Upper lobe of left lung (tissue), 6 donors: ENCODE data around the gene DPYD. TPM values are rescaled to one million over a fixed set of nuclear protein-coding genes. Genes with fewer than 3 reads are reported as not detected.

ENCODE experiments used
- ATAC-seq, 2 donors: fragments of 200-7000 bp; cut with Tn5 transposase; one replicate each; pipeline ENCODE4 v1.9.1; 2022; ENCODE audit warnings: mild to moderate bottlenecking in 2 of 2, moderate library complexity in 2 of 2; ENCODE audit not compliant: low FRiP score in 2 of 2
- DNase-seq, 2 donors: peaks; one replicate each; pipeline ENCODE4 v3.0.0-alpha.2; 2019 to 2020
- H3K27ac ChIP-seq, 4 donors: fragments of 200-600 bp; sonication (generic); one replicate each; pipeline ENCODE4 v1.5.1; 2016 to 2019
- H3K27me3 ChIP-seq, 4 donors: fragments of 200-600 bp; sonication (generic); one replicate each; pipeline ENCODE4 v1.5.1; 2017 to 2019
- H3K36me3 ChIP-seq, 4 donors: fragments of 200-600 bp; sonication (generic); one replicate each; pipeline ENCODE4 v1.5.1; 2016 to 2019
- H3K4me1 ChIP-seq, 4 donors: fragments of 200-600 bp; sonication (generic); one replicate each; pipeline ENCODE4 v1.5.1; 2018 to 2019
- H3K4me3 ChIP-seq, 4 donors: fragments of 200-600 bp; sonication (generic); one replicate each; pipeline ENCODE4 v1.5.1; 2017 to 2019; ENCODE audit warnings: mild to moderate bottlenecking in 2 of 4, moderate library complexity in 1 of 4
- H3K9me3 ChIP-seq, 4 donors: fragments of 200-600 bp; sonication (generic); one replicate each; pipeline ENCODE4 v1.5.1; 2018 to 2019
- CTCF ChIP-seq, 6 experiments: fragments of 450-650 bp in 4 of 6; fragments of 200-600 bp in 2 of 6; sonication (generic) in 2 of 6; IDR thresholded peaks; one replicate each; pipeline ENCODE4 v1.5.1; 2016 to 2019; ENCODE audit warnings: antibody characterized with exemption in 6 of 6
- EP300 ChIP-seq, 4 donors: sonication (generic); formaldehyde crosslinking; IDR thresholded peaks; one replicate each; pipeline ENCODE4 v1.5.1; 2017; ENCODE audit warnings: antibody characterized with exemption in 4 of 4, control low read depth in 2 of 4
- POLR2A ChIP-seq, 4 donors: fragments of 450-650 bp; IDR thresholded peaks; one replicate each; pipeline ENCODE4 v1.5.1; 2016 to 2017; ENCODE audit warnings: antibody characterized with exemption in 4 of 4, mild to moderate bottlenecking in 2 of 4
- POLR2AphosphoS5 ChIP-seq, 2 donors: sonication (generic); formaldehyde crosslinking; IDR thresholded peaks; one replicate each; pipeline ENCODE4 v1.5.1; 2017; ENCODE audit warnings: antibody characterized with exemption in 2 of 2
- WGBS, 2 donors: methylation state at CpG; one replicate each; pipeline ENCODE4 v1.1.5; 2017 to 2018; 5-methylcytosine and 5-hydroxymethylcytosine counted together
- total RNA-seq, 6 donors: library from RNA; depleted of rRNA in 4 of 6; stranded (reverse); fragments of >200 nt in 4 of 6; gene quantifications; one replicate each; pipeline versions ENCODE4 v1.1.0 to v1.2.1, GENCODE V29; 2016 to 2021
- donor health status: DM: no; HTN: no; CAD: no; lungs with moderate emphysema.
- donor health status: DM: no; HTN: yes; CAD: no; lungs with severe emphysema.

Gene DPYD
- total RNA-seq, 6 donors from 2014 or later, result 60.9 to 106 (median 79.7) TPM

DNA sequence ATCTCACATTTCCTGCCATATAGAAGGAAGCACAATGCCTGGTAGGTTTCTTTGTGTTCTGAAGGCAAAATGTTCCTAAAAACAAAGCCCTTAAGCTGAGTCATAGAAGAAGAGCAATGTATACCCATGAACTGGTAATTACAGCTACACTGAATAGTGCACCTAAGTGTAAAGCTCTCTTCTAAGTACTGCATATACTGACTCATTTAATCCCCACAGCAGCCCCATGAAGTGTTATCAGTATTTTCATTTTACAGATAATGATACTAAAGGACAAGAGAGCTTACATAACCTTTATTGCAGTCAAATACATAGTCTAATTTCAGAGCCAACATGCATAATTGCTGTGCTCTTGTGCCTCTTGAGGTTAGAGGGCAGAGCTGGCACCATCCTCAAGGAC lies 239.9 kb downstream of the DPYD start:
- H3K4me3 ChIP-seq, result no peak overlapping the region
- H3K27ac ChIP-seq, result no peak overlapping the region
- TF ChIP-seq POLR2A (IDR thresholded peaks at IDR 0.05) (no peak), POLR2AphosphoS5 (IDR thresholded peaks at IDR 0.05) (no peak), CTCF (IDR thresholded peaks at IDR 0.05) (no peak), EP300 (IDR thresholded peaks at IDR 0.05) (no peak)
- H3K4me1 ChIP-seq, result no peaks in the 10 kb centered on the region
- no peaks in the 10 kb centered on the region for H3K27me3 ChIP-seq
- DNase-seq (no peak), ATAC-seq (no peak)
- H3K9me3 ChIP-seq, result no peaks in the 10 kb centered on the region
- peaks cover 0 to 28% (median 0%) of the 10 kb centered on the region in 4 donors for H3K36me3 ChIP-seq

GRCh38 chr1:97680470-97680869 lies 240.4 kb downstream of the DPYD start:
- TF ChIP-seq POLR2AphosphoS5 (IDR thresholded peaks at IDR 0.05) (no peak), EP300 (IDR thresholded peaks at IDR 0.05) (no peak), CTCF (IDR thresholded peaks at IDR 0.05) (no peak), POLR2A (IDR thresholded peaks at IDR 0.05) (no peak)
- Histone ChIP-seq H3K9me3 (no peaks in the 10 kb centered on the region), H3K27ac (no peak overlapping the region), H3K4me1 (no peaks in the 10 kb centered on the region), H3K4me3 (no peak overlapping the region), H3K27me3 (no peaks in the 10 kb centered on the region), H3K36me3 (peaks cover 0 to 28% (median 0%) of the 10 kb centered on the region in 4 donors)
- DNase-seq, result no peak
- WGBS, 2 donors, result 78 to 83% methylated on average over 3 of the region's 3 CpGs
- no peak for ATAC-seq

GRCh38 chr1:97677702-97678101 lies 243.1 kb downstream of the DPYD start:
- ATAC-seq, result no peak
- DNase-seq, result no peak
- Histone ChIP-seq H3K4me3 (no peak overlapping the region), H3K4me1 (no peaks in the 10 kb centered on the region), H3K27ac (no peak overlapping the region), H3K36me3 (peaks cover 0 to 28% (median 0%) of the 10 kb centered on the region in 4 donors), H3K9me3 (no peaks in the 10 kb centered on the region), H3K27me3 (no peaks in the 10 kb centered on the region)
- WGBS, 2 donors, result 91 to 94% methylated on average over 4 of the region's 4 CpGs
- no peak for TF ChIP-seq POLR2A (IDR thresholded peaks at IDR 0.05)
- TF ChIP-seq EP300 (IDR thresholded peaks at IDR 0.05), result no peak
- TF ChIP-seq CTCF (IDR thresholded peaks at IDR 0.05), result no peak
- no peak for TF ChIP-seq POLR2AphosphoS5 (IDR thresholded peaks at IDR 0.05)

DNA sequence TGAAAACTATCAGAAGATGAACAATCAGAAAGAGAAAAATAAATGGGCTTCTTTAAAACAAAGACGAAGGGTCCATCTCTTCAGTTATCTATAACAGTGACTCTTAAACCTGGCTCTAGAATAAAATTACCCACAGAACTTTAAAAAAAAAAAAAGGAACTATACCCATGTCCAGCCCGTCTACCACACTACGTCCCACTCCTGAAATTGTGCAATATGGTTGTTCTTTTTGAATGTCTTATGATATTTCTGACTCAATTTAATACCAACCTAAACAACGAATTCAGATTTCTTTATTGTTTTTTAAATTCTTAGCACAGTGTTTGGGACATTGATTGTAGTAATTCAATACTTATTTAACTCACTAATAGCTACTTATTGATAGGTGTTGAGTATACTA lies 246.3 kb downstream of the DPYD start:
- no peak for ATAC-seq
- Histone ChIP-seq H3K27me3 (no peaks in the 10 kb centered on the region), H3K27ac (no peak overlapping the region), H3K4me1 (no peaks in the 10 kb centered on the region), H3K9me3 (no peaks in the 10 kb centered on the region), H3K4me3 (no peak overlapping the region), H3K36me3 (peaks cover 0 to 18% (median 0%) of the 10 kb centered on the region in 4 donors)
- 75 to 78% methylated on average over 4 of the region's 4 CpGs for WGBS, 2 donors
- no peak for DNase-seq
- no peak for TF ChIP-seq EP300 (IDR thresholded peaks at IDR 0.05)
- no peak for TF ChIP-seq CTCF (IDR thresholded peaks at IDR 0.05)
- no peak for TF ChIP-seq POLR2A (IDR thresholded peaks at IDR 0.05)
- no peak for TF ChIP-seq POLR2AphosphoS5 (IDR thresholded peaks at IDR 0.05)

- Histone ChIP-seq H3K36me3 (no peaks in the 10 kb centered on the region), H3K27me3 (no peaks in the 10 kb centered on the region), H3K4me1 (no peaks in the 10 kb centered on the region), H3K27ac (no peak overlapping the region), H3K4me3 (no peak overlapping the region), H3K9me3 (no peaks in the 10 kb centered on the region)
- WGBS, 2 donors, result 39 to 40% methylated on average over 2 of the region's 2 CpGs
- DNase-seq (no peak), ATAC-seq (no peak)
- TF ChIP-seq CTCF (IDR thresholded peaks at IDR 0.05) (no peak), POLR2A (IDR thresholded peaks at IDR 0.05) (no peak), POLR2AphosphoS5 (IDR thresholded peaks at IDR 0.05) (no peak), EP300 (IDR thresholded peaks at IDR 0.05) (no peak)
Observed at GRCh38 chr1:97668945-97669344, 251.9 kb downstream of the DPYD start.
